Left kidney (tissue), 2 donors: ENCODE data around the gene ERCC5. TPM values are rescaled to one million over a fixed set of nuclear protein-coding genes. Genes with fewer than 3 reads are reported as not detected.
A peak's percentile ranks its signal among the peaks of the same experiment; 100 is the strongest.

Source experiments
- DNase-seq: peaks from one replicate; pipeline ENCODE4 v3.0.0-alpha.2; 2013
- polyA plus RNA-seq: library from polyadenylated mRNA; unstranded; fragments of 120-200 nt; gene quantifications from one replicate; pipeline ENCODE4 v1.2.1, GENCODE V29; 2013; ENCODE audit not compliant: insufficient read length

ERCC5 gene
- polyA plus RNA-seq, 1 donor: 82.1 TPM

- no peak for DNase-seq
These were observed 6.8 kb upstream of the ERCC5 start for GRCh38 chr13:102838982-102839381.

DNA sequence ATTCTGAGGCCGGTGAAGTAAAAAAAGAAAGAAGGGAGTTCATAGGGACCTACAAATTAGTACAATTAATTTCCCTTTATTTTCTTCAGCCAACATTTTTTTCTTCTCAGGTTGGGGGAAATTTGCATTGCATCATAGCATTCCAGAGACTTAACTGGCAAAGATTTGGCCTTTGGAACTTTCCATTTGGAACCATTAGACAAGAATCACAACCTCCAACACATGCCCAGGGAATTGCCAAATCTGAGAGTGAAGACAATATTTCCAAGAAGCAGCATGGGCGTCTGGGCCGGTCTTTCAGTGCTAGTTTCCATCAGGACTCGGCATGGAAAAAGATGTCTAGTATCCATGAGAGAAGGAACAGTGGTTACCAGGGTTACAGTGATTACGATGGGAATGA is 6.4 kb upstream of the ERCC5 start:
- DNase-seq: no peak

GRCh38 chr13:102845289-102845629 is 573 bp upstream of the ERCC5 start:
- no peak for DNase-seq

DNA sequence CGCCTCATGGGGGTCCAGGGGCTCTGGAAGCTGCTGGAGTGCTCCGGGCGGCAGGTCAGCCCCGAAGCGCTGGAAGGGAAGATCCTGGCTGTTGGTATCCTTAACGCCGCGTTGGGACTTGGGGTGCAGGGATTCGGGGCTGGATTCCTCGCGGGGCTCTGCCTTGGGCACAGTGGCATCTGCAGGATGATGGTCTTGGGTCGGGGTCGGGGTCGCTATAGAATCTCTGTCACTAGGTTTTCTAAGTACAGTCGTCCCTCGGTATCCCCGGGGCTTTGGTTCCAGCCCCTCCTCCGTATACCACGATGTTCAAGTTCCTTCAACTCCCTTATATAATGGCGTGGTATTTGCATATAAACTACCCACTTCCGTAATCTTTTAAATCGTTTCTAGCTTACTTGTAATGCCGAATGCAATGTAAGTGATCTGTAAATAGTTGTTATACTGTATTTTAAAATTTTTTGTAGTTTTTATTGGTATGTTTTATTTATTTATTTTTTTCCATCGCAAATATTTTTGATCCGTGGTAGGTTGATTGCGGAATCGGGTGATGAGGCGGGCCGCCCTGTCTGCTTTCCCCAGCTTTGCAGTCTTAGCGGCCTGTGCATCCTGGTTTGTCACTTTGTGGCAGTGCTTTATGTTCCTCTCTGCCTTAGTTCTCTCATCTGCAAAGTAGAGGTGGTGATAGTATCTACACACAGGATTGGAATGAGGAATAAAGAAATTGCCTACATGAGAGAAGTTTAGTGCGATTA is 606 bp downstream of the ERCC5 start:
- DNase-seq: peak; percentile 35

- peak; percentile 50 for DNase-seq
These were observed 1.7 kb downstream of the ERCC5 start for GRCh38 chr13:102847272-102848234.

DNA sequence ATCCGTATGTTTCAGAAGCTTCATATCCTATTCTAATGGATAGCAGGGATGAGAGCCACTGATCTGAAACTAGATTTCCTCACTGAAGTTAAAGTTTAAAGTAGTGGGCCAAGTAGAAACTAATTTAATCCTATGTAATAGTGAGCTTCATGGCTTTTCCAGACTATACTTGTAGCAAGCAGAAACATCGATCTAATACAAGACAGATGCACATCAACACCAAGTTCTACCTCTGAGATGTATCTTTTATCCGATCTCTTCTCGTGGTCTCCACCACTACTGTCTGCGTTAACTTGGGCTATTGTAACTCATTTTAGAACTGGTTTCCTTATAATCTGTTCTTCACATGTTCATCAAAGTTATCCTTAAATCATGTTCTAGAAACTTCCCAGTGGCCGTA is 3.1 kb downstream of the ERCC5 start:
- DNase-seq: no peak

DNA sequence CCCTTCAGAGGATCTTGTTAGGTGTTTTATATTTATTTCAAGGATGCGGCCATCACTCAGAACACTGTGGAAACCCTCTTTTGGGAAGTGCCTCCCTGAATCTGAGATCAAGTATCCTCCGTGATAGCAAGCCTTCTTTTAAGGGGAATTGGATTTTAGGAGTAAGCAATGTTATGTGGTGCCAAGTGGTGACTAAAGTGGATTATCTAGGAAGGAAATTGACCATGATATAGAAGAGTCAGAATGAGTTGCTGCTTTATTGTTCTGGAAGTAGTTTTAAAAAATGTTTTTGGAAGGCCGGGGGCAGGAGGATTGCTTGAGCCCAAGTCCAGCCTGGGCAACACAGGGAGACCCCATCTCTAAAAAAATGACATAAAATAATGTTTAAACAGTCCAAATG is 6.7 kb downstream of the ERCC5 start:
- DNase-seq: no peak

- DNase-seq: no peak
These were observed 8.8 kb downstream of the ERCC5 start for GRCh38 chr13:102854675-102855074.

GRCh38 chr13:102856557-102856956 is 10.7 kb downstream of the ERCC5 start:
- no peak for DNase-seq

- no peak for DNase-seq
These were observed 16.9 kb downstream of the ERCC5 start for GRCh38 chr13:102862624-102863210.

DNA sequence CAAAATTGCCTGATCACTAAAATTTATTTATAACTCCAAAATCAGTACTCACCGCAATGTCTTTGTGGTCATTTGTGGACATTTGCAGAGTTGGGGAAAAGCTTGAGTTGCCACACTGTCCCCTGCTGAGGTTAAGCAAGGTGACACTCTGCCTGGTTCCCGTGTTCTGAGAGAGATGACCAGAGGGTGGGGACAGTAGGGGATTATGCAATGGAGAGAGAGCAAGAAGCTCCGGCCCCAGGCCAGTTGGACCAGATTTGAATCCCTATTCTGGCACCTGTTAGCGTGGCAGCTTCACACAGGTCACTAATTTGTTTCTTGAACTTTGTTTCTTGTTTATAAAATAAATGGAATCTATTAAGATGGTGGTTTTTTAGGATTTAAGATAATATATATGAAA is 17.8 kb downstream of the ERCC5 start:
- no peak for DNase-seq

DNA sequence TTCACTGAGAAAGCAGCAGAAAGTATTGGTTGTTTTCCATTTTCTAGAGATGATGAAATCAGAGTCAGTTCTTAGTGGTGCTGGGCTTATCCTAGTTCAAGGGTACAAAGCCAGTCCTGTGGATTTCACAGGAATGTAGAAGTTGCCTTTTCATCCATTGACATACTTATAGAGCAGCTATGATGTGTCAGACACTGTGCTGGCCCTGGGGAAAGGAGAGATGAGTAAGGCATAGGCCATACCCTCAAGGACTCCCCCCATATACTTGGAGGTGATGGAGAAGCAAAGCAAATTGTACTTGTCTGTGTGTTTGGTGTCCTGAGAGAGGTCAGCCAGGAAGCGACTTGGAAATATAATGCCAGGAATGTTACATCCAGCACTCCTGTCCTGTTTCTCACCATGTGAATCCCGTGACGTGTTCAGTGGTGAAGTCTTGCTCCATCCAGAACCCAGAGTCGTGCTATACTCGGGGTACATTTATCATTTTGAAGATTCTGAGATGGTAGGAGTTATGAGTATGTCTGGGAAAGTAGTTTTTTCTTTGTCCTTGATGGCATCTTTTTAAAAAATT is 22.6 kb downstream of the ERCC5 start:
- no peak for DNase-seq

- DNase-seq: no peak
These were observed 24.3 kb downstream of the ERCC5 start for GRCh38 chr13:102869948-102870676.

- peak; percentile 55 for DNase-seq
These were observed 25.0 kb downstream of the ERCC5 start for GRCh38 chr13:102870677-102871415.

- no peak for DNase-seq
These were observed 26.3 kb downstream of the ERCC5 start for GRCh38 chr13:102872131-102872530.

- no peak for DNase-seq
These were observed 26.7 kb downstream of the ERCC5 start for GRCh38 chr13:102872531-102872930.

- no peak for DNase-seq
These were observed 27.8 kb downstream of the ERCC5 start for GRCh38 chr13:102873653-102874052.

DNA sequence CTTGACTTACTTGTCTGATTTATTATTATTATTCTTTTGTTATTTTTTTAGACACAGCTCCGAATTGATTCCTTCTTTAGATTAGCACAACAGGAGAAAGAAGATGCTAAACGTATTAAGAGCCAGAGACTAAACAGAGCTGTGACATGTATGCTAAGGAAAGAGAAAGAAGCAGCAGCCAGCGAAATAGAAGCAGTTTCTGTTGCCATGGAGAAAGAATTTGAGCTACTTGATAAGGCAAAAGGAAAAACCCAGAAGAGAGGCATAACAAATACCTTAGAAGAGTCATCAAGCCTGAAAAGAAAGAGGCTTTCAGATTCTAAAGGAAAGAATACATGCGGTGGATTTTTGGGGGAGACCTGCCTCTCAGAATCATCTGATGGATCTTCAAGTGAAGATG is 29.4 kb downstream of the ERCC5 start:
- DNase-seq: no peak

DNA sequence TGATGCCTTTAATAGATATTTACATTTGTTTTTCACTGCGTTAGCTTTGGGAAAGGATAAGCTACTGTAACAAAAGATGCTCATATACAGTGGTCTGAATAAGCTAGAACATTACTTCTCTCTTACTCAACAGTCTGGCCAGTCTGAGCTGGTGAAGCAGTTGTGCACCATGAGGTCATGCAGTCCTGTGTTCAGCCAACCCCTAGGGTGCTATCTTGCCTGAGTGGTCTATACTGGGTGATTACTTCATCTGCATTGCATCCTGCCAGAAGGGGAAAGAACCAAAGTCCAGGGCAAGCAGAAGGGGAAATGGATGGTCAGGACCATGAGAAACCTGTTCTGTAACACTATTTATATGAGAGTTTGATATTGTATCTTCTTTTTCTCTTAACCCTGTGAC is 31.5 kb downstream of the ERCC5 start:
- DNase-seq: no peak

GRCh38 chr13:102878481-102878880 is 32.6 kb downstream of the ERCC5 start:
- DNase-seq: no peak
